GM23248 (cell line): ENCODE measurements around the gene TAF8.

Source experiments
- EZH2 ChIP-seq: fragments of 200-600 bp; sonication (generic); IDR thresholded peaks from 2 replicates; pipeline ENCODE4 v1.6.1; 2018; ENCODE audit warnings: antibody characterized with exemption, mild to moderate bottlenecking; ENCODE audit not compliant: insufficient read depth, poor library complexity, severe bottlenecking
- EZH2phosphoT487 ChIP-seq: fragments of 200-600 bp; sonication (generic); IDR thresholded peaks from 2 replicates; pipeline ENCODE4 v1.6.1; 2018; ENCODE audit warnings: antibody characterized with exemption, moderate library complexity, mild to moderate bottlenecking, low read depth; ENCODE audit not compliant: insufficient read depth

DNA sequence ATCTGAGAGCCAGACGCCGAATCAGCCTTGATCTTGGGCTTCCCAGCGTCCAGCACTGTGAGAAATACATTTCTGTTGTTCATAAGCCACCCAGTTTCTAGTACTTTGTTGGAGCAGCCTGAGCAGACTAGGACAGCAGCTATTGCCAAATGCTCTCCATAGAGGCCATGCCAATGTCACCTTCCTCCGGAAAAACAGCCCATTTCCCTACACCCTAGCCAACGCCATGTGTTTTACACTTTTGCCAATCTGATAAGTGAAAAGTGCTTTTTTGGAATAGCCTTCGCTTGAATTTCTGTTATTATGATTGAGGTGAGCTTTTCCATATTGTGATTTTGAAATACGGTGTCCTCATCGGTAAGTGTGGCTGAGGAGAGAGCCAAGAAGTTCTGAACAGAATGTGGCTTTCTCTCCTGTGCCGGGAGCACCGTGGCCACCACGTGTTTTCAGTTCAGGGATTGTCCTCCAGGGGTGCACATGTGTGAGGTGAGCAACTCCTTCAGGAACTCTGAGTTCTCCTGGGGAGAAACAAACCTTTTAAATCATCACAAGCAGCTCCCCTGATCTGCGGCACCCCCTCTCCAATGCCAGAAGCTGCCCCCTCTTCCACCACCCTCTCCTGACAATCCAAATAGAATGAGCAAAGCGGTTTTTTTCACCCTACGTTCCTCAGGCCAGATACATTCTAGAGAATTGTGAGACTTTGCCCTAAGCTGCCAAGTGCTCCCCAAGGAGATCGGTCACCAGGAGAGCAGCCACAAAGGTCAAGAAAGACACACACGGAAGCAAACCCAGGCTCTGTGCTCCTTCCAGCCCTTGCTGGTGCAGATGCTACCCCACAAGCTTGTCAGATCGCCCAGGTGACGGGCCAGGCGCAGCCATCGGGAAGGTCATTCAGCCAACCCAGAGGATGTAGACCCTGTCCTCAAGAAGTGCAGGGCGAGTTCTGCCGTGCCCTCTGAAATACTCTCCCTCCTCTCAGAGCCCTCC is 36.0 kb downstream of the TAF8 start:
- TF ChIP-seq EZH2, result no peak
- TF ChIP-seq EZH2phosphoT487, result no peak
